Small intestine (tissue), 7 donors: ENCODE measurements around the gene LMCD1. TPM values are rescaled to one million over a fixed set of nuclear protein-coding genes. Genes with fewer than 3 reads are reported as not detected.

Experiments used
- DNase-seq, 2 donors: peaks; one replicate each; pipeline versions ENCODE4 v3.0.0 to v3.0.0-alpha.2; 2013
- FAIRE-seq: peaks from 2 replicates; lab custom pipeline; 2012; peaks lifted over from hg19 to GRCh38; lab: Jason Lieb, UNC
- H3K27ac ChIP-seq, 3 donors: one replicate each; pipeline ENCODE4 v1.5.1; 2013; ENCODE audit warnings: low read length in 2 of 3, mild to moderate bottlenecking in 2 of 3, control low read depth in 1 of 3, inconsistent platforms in 1 of 3, low read depth in 1 of 3, moderate library complexity in 1 of 3
- H3K27me3 ChIP-seq, 3 donors: one replicate each; pipeline ENCODE4 v1.6.1; 2013; ENCODE audit warnings: low read length in 3 of 3, inconsistent platforms in 1 of 3; ENCODE audit not compliant: control insufficient read depth in 3 of 3, insufficient read depth in 3 of 3
- H3K36me3 ChIP-seq, 3 donors: one replicate each; pipeline ENCODE4 v1.6.1; 2013; ENCODE audit warnings: low read length in 3 of 3, inconsistent platforms in 1 of 3, low read depth in 1 of 3, mild to moderate bottlenecking in 1 of 3, moderate library complexity in 1 of 3; ENCODE audit not compliant: control insufficient read depth in 3 of 3, insufficient read depth in 2 of 3
- H3K4me1 ChIP-seq, 3 donors: one replicate each; pipeline ENCODE4 v1.6.1; 2013; ENCODE audit warnings: low read length in 2 of 3, inconsistent platforms in 1 of 3, low read depth in 1 of 3, mild to moderate bottlenecking in 1 of 3, moderate library complexity in 1 of 3; ENCODE audit not compliant: control insufficient read depth in 3 of 3, insufficient read depth in 2 of 3
- H3K4me3 ChIP-seq, 3 donors: one replicate each; pipeline ENCODE4 v1.5.1; 2013; ENCODE audit warnings: low read length in 3 of 3, control low read depth in 1 of 3, inconsistent platforms in 1 of 3, low read depth in 1 of 3, mild to moderate bottlenecking in 1 of 3, moderate library complexity in 1 of 3
- H3K9me3 ChIP-seq, 2 donors: one replicate each; pipeline ENCODE4 v1.6.1; 2013; ENCODE audit warnings: low read depth in 1 of 2, low read length in 1 of 2; ENCODE audit not compliant: control insufficient read depth in 2 of 2, insufficient read depth in 1 of 2
- WGBS, 3 donors: extraction: QIAGEN DNeasy Blood & Tissue Kit; methylation state at CpG; one replicate each; pipeline ENCODE4 v1.1.7; 2013; 5-methylcytosine and 5-hydroxymethylcytosine counted together
- polyA plus RNA-seq, 4 donors: library from polyadenylated mRNA; stranded (reverse) in 3 of 4; unstranded in 1 of 4; fragments of 200-250 nt in 3 of 4; fragments of 120-200 nt in 1 of 4; gene quantifications; one replicate each; pipeline versions ENCODE4 v1.2.1 to v1.2.3, GENCODE V29; 2013
- donor health status: healthy with polysubstance abuse.
- donor health status: control.
- donor health status: control.
- donor health status: Bipolar disorder and iron deficiency.
- donor health status: healthy.

Gene LMCD1
- polyA plus RNA-seq, 4 donors, result 2.5 to 29.4 (median 14.7) TPM

- Histone ChIP-seq H3K4me3 (no peak overlapping the region), H3K27ac (peak overlapping the region in 2 of 3 donors; percentile 12 to 43), H3K9me3 (no peaks in the 10 kb centered on the region), H3K4me1 (no peaks in the 10 kb centered on the region), H3K27me3 (no peaks in the 10 kb centered on the region), H3K36me3 (no peaks in the 10 kb centered on the region)
- 63 to 84% (median 82%) methylated on average over 6 of the region's 6 CpGs for WGBS, 3 donors
- no peak for FAIRE-seq
- DNase-seq, result no peak
Observed at GRCh38 chr3:8458711-8459110, 42.9 kb upstream of the LMCD1 start.

- DNase-seq (no peak), FAIRE-seq (no peak)
- Histone ChIP-seq H3K9me3 (no peaks in the 10 kb centered on the region), H3K4me3 (no peak overlapping the region), H3K4me1 (no peaks in the 10 kb centered on the region), H3K36me3 (no peaks in the 10 kb centered on the region), H3K27me3 (no peaks in the 10 kb centered on the region), H3K27ac (no peak overlapping the region)
- 67 to 70% (median 68%) methylated on average over 10 of the region's 10 CpGs for WGBS, 3 donors
Observed at GRCh38 chr3:8460050-8460708, 41.4 kb upstream of the LMCD1 start.

DNA sequence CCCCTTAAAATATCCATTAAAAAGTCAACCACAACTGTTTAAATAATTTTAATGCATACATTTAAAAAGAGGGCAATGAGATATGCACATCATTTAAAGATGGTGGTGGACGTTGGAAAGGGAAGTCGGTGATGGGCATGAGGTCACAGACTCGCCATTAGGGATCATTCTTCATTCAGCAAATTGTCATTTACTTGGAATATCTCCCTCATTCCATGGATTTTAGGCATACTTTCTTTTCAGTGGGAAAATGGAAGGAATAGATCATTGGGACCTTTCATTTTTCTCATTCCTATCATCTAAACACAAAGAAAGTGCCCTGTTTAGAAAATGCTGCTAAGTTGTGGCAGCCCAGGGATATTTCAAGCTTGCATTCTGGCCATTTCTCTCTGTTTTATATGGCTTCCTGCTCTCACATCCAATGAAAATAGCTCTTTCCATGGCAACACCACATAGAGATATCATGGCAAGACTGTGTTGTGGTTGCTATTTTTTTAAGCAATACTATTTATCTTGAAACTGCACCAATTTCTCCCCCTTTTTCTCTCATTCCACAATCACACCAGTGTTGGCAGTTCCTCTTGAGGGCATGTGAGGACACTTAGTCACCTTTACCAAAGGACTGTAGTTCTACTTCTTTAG is 40.7 kb upstream of the LMCD1 start:
- FAIRE-seq, result no peak
- WGBS, 3 donors, result 73 to 83% (median 83%) methylated on average over 3 of the region's 3 CpGs

GRCh38 chr3:8464668-8465067 is 37.0 kb upstream of the LMCD1 start:
- DNase-seq, result no peak
- H3K4me1 ChIP-seq, result no peaks in the 10 kb centered on the region
- WGBS, 3 donors, result 80 to 86% (median 82%) methylated on average over 1 of the region's 1 CpG
- H3K27ac ChIP-seq, result no peak overlapping the region
- no peaks in the 10 kb centered on the region for H3K36me3 ChIP-seq
- H3K27me3 ChIP-seq, result no peaks in the 10 kb centered on the region
- FAIRE-seq, result no peak
- H3K4me3 ChIP-seq, result no peak overlapping the region
- no peaks in the 10 kb centered on the region for H3K9me3 ChIP-seq

More for the DNA sequence above, 40.7 kb upstream of the LMCD1 start:
- Histone ChIP-seq H3K9me3 (no peaks in the 10 kb centered on the region), H3K36me3 (no peaks in the 10 kb centered on the region), H3K4me3 (no peak overlapping the region), H3K27me3 (no peaks in the 10 kb centered on the region), H3K4me1 (no peaks in the 10 kb centered on the region), H3K27ac (no peak overlapping the region)
- DNase-seq, result no peak

DNA sequence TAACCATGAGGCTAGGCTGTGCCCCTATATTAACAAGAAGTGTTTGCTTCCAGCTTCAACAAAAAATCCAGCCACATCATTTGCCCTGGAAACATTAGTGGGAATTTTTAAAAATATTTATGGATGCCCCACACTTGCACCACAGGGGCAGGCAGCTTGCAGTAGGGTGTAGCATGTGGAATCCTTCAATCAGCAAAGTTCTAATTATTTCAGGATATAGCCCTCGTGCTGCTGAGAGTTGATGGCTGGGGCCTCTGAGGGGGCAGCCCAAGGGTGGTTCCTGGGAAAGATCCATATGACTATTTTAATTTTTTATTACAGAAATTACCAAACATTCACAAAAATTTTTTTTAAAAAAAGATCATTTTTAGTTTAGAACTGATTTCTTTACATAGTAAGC is 35.1 kb upstream of the LMCD1 start:
- FAIRE-seq (no peak), DNase-seq (no peak)
- no peaks in the 10 kb centered on the region for H3K4me1 ChIP-seq
- H3K27ac ChIP-seq, result no peak overlapping the region
- no peaks in the 10 kb centered on the region for H3K27me3 ChIP-seq
- no peaks in the 10 kb centered on the region for H3K36me3 ChIP-seq
- H3K9me3 ChIP-seq, result no peaks in the 10 kb centered on the region
- H3K4me3 ChIP-seq, result no peak overlapping the region
- WGBS, 3 donors, result 58 to 79% (median 60%) methylated on average over 1 of the region's 1 CpG

DNA sequence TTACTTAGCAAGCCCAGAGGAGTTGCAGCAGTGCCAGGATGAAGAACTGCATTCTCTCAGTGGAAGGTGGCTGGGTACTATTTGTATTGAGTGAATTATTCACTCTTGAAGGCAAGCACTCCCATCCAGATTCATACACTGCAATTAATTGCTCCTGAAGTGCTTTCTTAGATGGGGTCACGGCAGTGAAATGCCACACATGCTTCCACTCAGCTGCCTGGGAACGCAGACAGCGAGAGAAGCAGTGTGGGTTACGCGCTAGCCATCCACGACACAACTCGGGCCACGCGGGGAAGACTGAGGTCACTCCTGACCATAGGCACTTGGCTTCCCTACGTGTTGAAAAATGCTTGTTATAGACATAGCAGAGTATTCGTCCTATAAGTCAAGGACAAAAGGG is 30.8 kb upstream of the LMCD1 start:
- WGBS, 3 donors, result 72 to 88% (median 80%) methylated on average over 11 of the region's 11 CpGs
- no peak for DNase-seq

DNA sequence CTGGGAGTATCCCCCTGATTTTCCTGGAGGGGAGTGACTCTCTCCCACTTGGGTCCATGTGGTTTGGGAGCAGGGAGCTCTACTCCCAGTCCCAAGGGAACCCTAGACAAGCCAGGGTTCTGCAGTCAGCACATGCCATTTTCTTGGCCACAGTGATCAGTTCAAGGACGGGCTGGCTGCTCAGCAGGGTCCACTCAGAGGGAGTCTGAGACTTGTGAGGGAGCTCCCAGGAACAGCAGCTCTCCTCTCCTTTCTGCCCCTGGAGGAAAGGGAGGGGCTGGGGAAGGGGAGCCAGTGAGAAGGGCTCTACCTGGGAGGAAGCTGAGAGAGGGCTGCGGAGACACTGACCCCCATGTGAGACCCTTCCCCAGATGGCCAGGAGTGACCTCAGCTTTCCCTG is 29.1 kb upstream of the LMCD1 start:
- DNase-seq (no peak), FAIRE-seq (no peak)
- Histone ChIP-seq H3K36me3 (no peaks in the 10 kb centered on the region), H3K4me1 (no peaks in the 10 kb centered on the region), H3K4me3 (no peak overlapping the region), H3K27ac (no peak overlapping the region), H3K27me3 (no peaks in the 10 kb centered on the region), H3K9me3 (no peaks in the 10 kb centered on the region)
- WGBS, 3 donors, result 82 to 85% (median 85%) methylated on average over 2 of the region's 2 CpGs

More for the DNA sequence above, 30.8 kb upstream of the LMCD1 start:
- no peak overlapping the region for H3K4me3 ChIP-seq
- FAIRE-seq, result no peak
- H3K4me1 ChIP-seq, result no peaks in the 10 kb centered on the region
- no peak overlapping the region for H3K27ac ChIP-seq
- no peaks in the 10 kb centered on the region for H3K27me3 ChIP-seq
- no peaks in the 10 kb centered on the region for H3K9me3 ChIP-seq
- H3K36me3 ChIP-seq, result no peaks in the 10 kb centered on the region

DNA sequence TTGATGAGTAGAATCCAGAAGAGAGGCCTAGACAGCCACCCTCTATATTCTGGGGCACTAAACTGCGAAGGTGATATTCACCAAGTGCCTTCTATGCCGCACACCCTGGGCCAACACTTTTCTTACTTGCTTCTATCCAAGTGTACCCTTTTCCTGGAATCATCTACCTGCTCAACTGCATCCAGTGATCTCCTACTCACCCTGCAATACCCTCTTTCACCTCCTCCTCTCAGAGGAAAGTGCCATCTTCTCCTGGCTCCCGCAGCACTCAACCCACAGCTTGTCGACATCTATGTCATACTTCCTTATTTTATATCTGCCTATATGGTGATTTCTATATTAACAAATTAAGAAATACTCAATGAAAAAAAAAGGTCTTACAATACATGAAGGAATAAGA is 28.6 kb upstream of the LMCD1 start:
- FAIRE-seq, result no peak
- H3K27ac ChIP-seq, result no peak overlapping the region
- H3K36me3 ChIP-seq, result no peaks in the 10 kb centered on the region
- H3K4me3 ChIP-seq, result no peak overlapping the region
- H3K27me3 ChIP-seq, result no peaks in the 10 kb centered on the region
- H3K9me3 ChIP-seq, result no peaks in the 10 kb centered on the region
- DNase-seq, result no peak
- H3K4me1 ChIP-seq, result no peaks in the 10 kb centered on the region
- 94 to 97% (median 96%) methylated on average over 4 of the region's 4 CpGs for WGBS, 3 donors
